Right lung (tissue), 5 donors: ENCODE results near the gene CHKA. TPM values are rescaled to one million over a fixed set of nuclear protein-coding genes. Genes with fewer than 3 reads are reported as not detected.

Experiments
- DNase-seq, 2 donors: peaks; one replicate each; pipeline ENCODE4 v3.0.0-alpha.2; 2013
- polyA plus RNA-seq, 5 donors: library from polyadenylated mRNA; unstranded; fragments of 120-200 nt; gene quantifications; one replicate each; pipeline versions ENCODE4 v1.2.1 to v1.2.3, GENCODE V29; 2013; ENCODE audit warnings: inconsistent platforms in 1 of 5, low replicate concordance in 1 of 5; ENCODE audit not compliant: insufficient read length in 5 of 5, insufficient read depth in 1 of 5

The CHKA gene
- polyA plus RNA-seq, 5 donors, result 75.9 to 99.7 (median 82.6) TPM

GRCh38 chr11:68033708-68034045 is 87.5 kb downstream of the CHKA start:
- no peak for DNase-seq

GRCh38 chr11:68032997-68033707 is 88.0 kb downstream of the CHKA start:
- no peak for DNase-seq

- no peak for DNase-seq
These were observed 89.2 kb downstream of the CHKA start for GRCh38 chr11:68032003-68032402.

GRCh38 chr11:68031144-68031464 is 90.1 kb downstream of the CHKA start:
- no peak for DNase-seq

- DNase-seq, result peak; percentile 96 to 98
These were observed 90.7 kb downstream of the CHKA start, which contains the start of gene NDUFS8 for GRCh38 chr11:68030318-68031143. Gene NDUFS8 (plus strand): TSS chr11:68030681. CDS start chr11:68032152, 1,471 bp downstream.

- DNase-seq, result no peak
These were observed 92.2 kb downstream of the CHKA start for GRCh38 chr11:68028802-68029545.

GRCh38 chr11:68027667-68028066 is 93.5 kb downstream of the CHKA start:
- DNase-seq, result no peak

GRCh38 chr11:68026391-68027105 is 94.6 kb downstream of the CHKA start:
- no peak for DNase-seq

- DNase-seq, result no peak
These were observed 96.1 kb downstream of the CHKA start for GRCh38 chr11:68025047-68025446.

- no peak for DNase-seq
These were observed 96.7 kb downstream of the CHKA start for GRCh38 chr11:68024508-68024907.

- no peak for DNase-seq
These were observed 98.7 kb downstream of the CHKA start for GRCh38 chr11:68022531-68022930.

- DNase-seq, result no peak
These were observed 99.9 kb downstream of the CHKA start for GRCh38 chr11:68021167-68021787.

- DNase-seq, result no peak
These were observed 100.6 kb downstream of the CHKA start for GRCh38 chr11:68020575-68020974.

GRCh38 chr11:68019486-68019885 is 101.7 kb downstream of the CHKA start:
- no peak for DNase-seq

GRCh38 chr11:68018730-68019190 is 102.4 kb downstream of the CHKA start:
- no peak for DNase-seq

GRCh38 chr11:68017980-68018729 is 103.0 kb downstream of the CHKA start:
- no peak for DNase-seq

- DNase-seq, result no peak
These were observed 104.0 kb downstream of the CHKA start for GRCh38 chr11:68016904-68017817.

GRCh38 chr11:68016161-68016903 is 104.9 kb downstream of the CHKA start:
- DNase-seq, result no peak

- no peak for DNase-seq
These were observed 105.7 kb downstream of the CHKA start for GRCh38 chr11:68015467-68015866.
